Activated naive CD8-positive, alpha-beta T cell (primary cell): ENCODE results near the gene HAPLN1.
"Not testable (repeated sequence)": the region's sequence is repeated elsewhere in the genome, so short reads cannot be mapped to it uniquely, and the experiment has no call there.

Experiments used
- H3K27ac Mint-ChIP-seq: one replicate; pipeline ENCODE4 v1.8.0; 2021; ENCODE audit warnings: mixed read lengths
- H3K27me3 Mint-ChIP-seq: one replicate; pipeline ENCODE4 v1.8.0; 2021; ENCODE audit warnings: mixed read lengths
- H3K36me3 Mint-ChIP-seq: one replicate; pipeline ENCODE4 v1.8.0; 2021; ENCODE audit warnings: mixed read lengths
- H3K4me1 Mint-ChIP-seq: one replicate; pipeline ENCODE4 v1.8.0; 2021; ENCODE audit warnings: low read depth, mixed read lengths
- H3K4me3 Mint-ChIP-seq: one replicate; pipeline ENCODE4 v1.8.0; 2021; ENCODE audit warnings: mild to moderate bottlenecking, mixed read lengths
- H3K9me3 Mint-ChIP-seq: one replicate; pipeline ENCODE4 v1.8.0; 2021; ENCODE audit warnings: low read depth, mixed read lengths

Gene HAPLN1

GRCh38 chr5:83720836-83721537 lies at the start of gene HAPLN1:
Gene HAPLN1 (minus strand): TSS chr5:83720855. CDS start chr5:83673523, 47,332 bp downstream.
- H3K27me3 Mint-ChIP-seq = peaks cover 35% of the 10 kb centered on the region
- H3K36me3 Mint-ChIP-seq = no peaks in the 10 kb centered on the region
- H3K4me1 Mint-ChIP-seq = peaks cover 5% of the 10 kb centered on the region

GRCh38 chr5:83767409-83767992 lies 46.8 kb upstream of the HAPLN1 start:
- Mint-ChIP-seq H3K4me3 (no peak overlapping the region), H3K36me3 (no peaks in the 10 kb centered on the region), H3K27ac (no peak overlapping the region), H3K4me1 (no peaks in the 10 kb centered on the region), H3K27me3 (no peaks in the 10 kb centered on the region), H3K9me3 (peaks cover 10% of the 10 kb centered on the region)

More at GRCh38 chr5:83720836-83721537, at the start of gene HAPLN1:
- Mint-ChIP-seq H3K27ac (no peak within 1 kb of the TSS), H3K9me3 (no peaks in the 10 kb centered on the region), H3K4me3 (peak within 1 kb of the TSS; percentile 77)

GRCh38 chr5:83764101-83764500 lies 43.4 kb upstream of the HAPLN1 start:
- Mint-ChIP-seq H3K36me3 (no peaks in the 10 kb centered on the region), H3K9me3 (peaks cover 9% of the 10 kb centered on the region), H3K27ac (no peak overlapping the region), H3K4me3 (no peak overlapping the region), H3K4me1 (no peaks in the 10 kb centered on the region), H3K27me3 (no peaks in the 10 kb centered on the region)

- no peaks in the 10 kb centered on the region for H3K36me3 Mint-ChIP-seq
- H3K4me3 Mint-ChIP-seq = no peak overlapping the region
- no peak overlapping the region for H3K27ac Mint-ChIP-seq
- H3K4me1 Mint-ChIP-seq = no peaks in the 10 kb centered on the region
- H3K27me3 Mint-ChIP-seq = no peaks in the 10 kb centered on the region
- no peaks in the 10 kb centered on the region for H3K9me3 Mint-ChIP-seq
Measured at GRCh38 chr5:83760579-83760978, 39.9 kb upstream of the HAPLN1 start.

- H3K4me1 Mint-ChIP-seq = no peaks in the 10 kb centered on the region
- H3K36me3 Mint-ChIP-seq = no peaks in the 10 kb centered on the region
- H3K27ac Mint-ChIP-seq = no peak overlapping the region
- no peaks in the 10 kb centered on the region for H3K27me3 Mint-ChIP-seq
- H3K9me3 Mint-ChIP-seq = peaks cover 14% of the 10 kb centered on the region
- no peak overlapping the region for H3K4me3 Mint-ChIP-seq
Measured at GRCh38 chr5:83752700-83753099, 32.0 kb upstream of the HAPLN1 start.

GRCh38 chr5:83751201-83751600 lies 30.5 kb upstream of the HAPLN1 start:
- H3K27me3 Mint-ChIP-seq = no peaks in the 10 kb centered on the region
- H3K36me3 Mint-ChIP-seq = no peaks in the 10 kb centered on the region
- peaks cover 14% of the 10 kb centered on the region for H3K9me3 Mint-ChIP-seq
- no peaks in the 10 kb centered on the region for H3K4me1 Mint-ChIP-seq
- H3K4me3 Mint-ChIP-seq = no peak overlapping the region
- H3K27ac Mint-ChIP-seq = no peak overlapping the region

GRCh38 chr5:83750749-83751148 lies 30.1 kb upstream of the HAPLN1 start:
- H3K27ac Mint-ChIP-seq = no peak overlapping the region
- H3K4me3 Mint-ChIP-seq = no peak overlapping the region
- H3K4me1 Mint-ChIP-seq = no peaks in the 10 kb centered on the region

GRCh38 chr5:83745816-83746215 lies 25.2 kb upstream of the HAPLN1 start:
- no peak overlapping the region for H3K27ac Mint-ChIP-seq
- no peak overlapping the region for H3K4me3 Mint-ChIP-seq
- H3K36me3 Mint-ChIP-seq = no peaks in the 10 kb centered on the region
- H3K27me3 Mint-ChIP-seq = peaks cover 4% of the 10 kb centered on the region
- no peaks in the 10 kb centered on the region for H3K4me1 Mint-ChIP-seq
- H3K9me3 Mint-ChIP-seq = peaks cover 14% of the 10 kb centered on the region

More at GRCh38 chr5:83750749-83751148, 30.1 kb upstream of the HAPLN1 start:
- no peaks in the 10 kb centered on the region for H3K27me3 Mint-ChIP-seq
- peaks cover 14% of the 10 kb centered on the region for H3K9me3 Mint-ChIP-seq
- H3K36me3 Mint-ChIP-seq = no peaks in the 10 kb centered on the region

- Mint-ChIP-seq H3K4me1 (no peaks in the 10 kb centered on the region), H3K27me3 (peaks cover 4% of the 10 kb centered on the region), H3K27ac (no peak overlapping the region), H3K4me3 (no peak overlapping the region), H3K36me3 (no peaks in the 10 kb centered on the region), H3K9me3 (peaks cover 10% of the 10 kb centered on the region)
Measured at GRCh38 chr5:83744821-83745220, 24.2 kb upstream of the HAPLN1 start.

- Mint-ChIP-seq H3K4me1 (no peaks in the 10 kb centered on the region), H3K4me3 (no peak overlapping the region), H3K27ac (no peak overlapping the region), H3K36me3 (no peaks in the 10 kb centered on the region), H3K9me3 (no peaks in the 10 kb centered on the region), H3K27me3 (peaks cover 4% of the 10 kb centered on the region)
Measured at GRCh38 chr5:83742089-83742488, 21.4 kb upstream of the HAPLN1 start.

- no peaks in the 10 kb centered on the region for H3K9me3 Mint-ChIP-seq
- H3K27ac Mint-ChIP-seq = no peak overlapping the region
- H3K4me1 Mint-ChIP-seq = no peaks in the 10 kb centered on the region
- H3K4me3 Mint-ChIP-seq = no peak overlapping the region
- no peaks in the 10 kb centered on the region for H3K36me3 Mint-ChIP-seq
- H3K27me3 Mint-ChIP-seq = peaks cover 4% of the 10 kb centered on the region
Measured at GRCh38 chr5:83741571-83741970, 20.9 kb upstream of the HAPLN1 start.

GRCh38 chr5:83740741-83741140 lies 20.1 kb upstream of the HAPLN1 start:
- Mint-ChIP-seq H3K4me1 (no peaks in the 10 kb centered on the region), H3K4me3 (no peak overlapping the region), H3K36me3 (no peaks in the 10 kb centered on the region), H3K9me3 (no peaks in the 10 kb centered on the region), H3K27ac (no peak overlapping the region), H3K27me3 (peaks cover 4% of the 10 kb centered on the region)

- not testable (repeated sequence) for H3K4me1 Mint-ChIP-seq, H3K9me3 Mint-ChIP-seq, H3K36me3 Mint-ChIP-seq, H3K4me3 Mint-ChIP-seq, H3K27ac Mint-ChIP-seq, H3K27me3 Mint-ChIP-seq
Measured at GRCh38 chr5:83736169-83736568, 15.5 kb upstream of the HAPLN1 start.

- not testable (repeated sequence) for H3K36me3 Mint-ChIP-seq, H3K4me1 Mint-ChIP-seq, H3K9me3 Mint-ChIP-seq, H3K27me3 Mint-ChIP-seq, H3K4me3 Mint-ChIP-seq, H3K27ac Mint-ChIP-seq
Measured at GRCh38 chr5:83735058-83735457, 14.4 kb upstream of the HAPLN1 start.

GRCh38 chr5:83731638-83732037 lies 11.0 kb upstream of the HAPLN1 start:
- no peak overlapping the region for H3K4me3 Mint-ChIP-seq
- H3K4me1 Mint-ChIP-seq = no peaks in the 10 kb centered on the region
- H3K9me3 Mint-ChIP-seq = peaks cover 9% of the 10 kb centered on the region
- no peaks in the 10 kb centered on the region for H3K36me3 Mint-ChIP-seq
- peaks cover 12% of the 10 kb centered on the region for H3K27me3 Mint-ChIP-seq
- H3K27ac Mint-ChIP-seq = no peak overlapping the region

GRCh38 chr5:83729362-83729761 lies 8.7 kb upstream of the HAPLN1 start:
- Mint-ChIP-seq H3K27ac (no peak overlapping the region), H3K4me1 (no peaks in the 10 kb centered on the region), H3K4me3 (no peak overlapping the region), H3K27me3 (peaks cover 11% of the 10 kb centered on the region), H3K9me3 (peaks cover 3% of the 10 kb centered on the region), H3K36me3 (no peaks in the 10 kb centered on the region)
